GM12878 (cell line): ENCODE results near the gene DHRS9. TPM values are rescaled to one million over a fixed set of nuclear protein-coding genes. Genes with fewer than 3 reads are reported as not detected.

Source experiments
- ATAC-seq: fragments of 200-7000 bp; cut with Tn5 transposase; 3 replicates; pipeline ENCODE4 v1.9.1; 2020; ENCODE audit warnings: mild to moderate bottlenecking, moderate library complexity
- BruUV-seq: library from RNA; stranded (reverse); fragments of 400-500 nt; replicated peaks from 2 replicates; lab custom pipeline; 2021; lab: Mats Ljungman, UMichigan
- CTCF ChIA-PET: fragments of 300-600 bp; sonication (Branson Sonifier 250); formaldehyde crosslinking; extraction: SDS; loops from one replicate; lab custom pipeline; 2021; ENCODE audit warnings: inconsistent platforms; lab: Yijun Ruan, JAX
- POLR2A ChIA-PET: fragments of 350-600 bp; formaldehyde crosslinking; extraction: SDS; loops from one replicate; lab custom pipeline; 2021; ENCODE audit warnings: inconsistent platforms; lab: Charles Lee
- RAD21 ChIA-PET: fragments of 300-600 bp; sonication (Branson Sonifier 250); formaldehyde crosslinking; loops from one replicate; lab custom pipeline; 2023; ENCODE audit warnings: antibody characterized with exemption; ENCODE audit not compliant: unreplicated experiment; lab: Charles Lee
- SMC1A ChIA-PET: fragments of 300-600 bp; sonication (Branson Sonifier 250); formaldehyde crosslinking; loops from one replicate; lab custom pipeline; 2023; ENCODE audit not compliant: unreplicated experiment, uncharacterized antibody; lab: Charles Lee
- DNase-seq: peaks from one replicate; pipeline ENCODE4 v3.0.0-alpha.2; 2011; ENCODE audit warnings: low read depth, low spot score
- FAIRE-seq: peaks from 3 replicates; lab custom pipeline; 2011; peaks lifted over from hg19 to GRCh38; lab: Jason Lieb, UNC
- H2AFZ ChIP-seq: 2 replicates; pipeline ENCODE4 v1.6.0; 2011; ENCODE audit warnings: low read depth, low read length, control low read depth; ENCODE audit not compliant: control insufficient read depth
- H3K27ac ChIP-seq: 2 replicates; pipeline ENCODE4 v1.5.1; 2011; ENCODE audit warnings: control low read depth; ENCODE audit not compliant: control insufficient read depth, insufficient read depth
- H3K27me3 ChIP-seq, 2 experiments: replicated peaks in 1 of 2; 2 replicates each; pipeline versions ENCODE4 v1.6.0 to v1.6.1; 2011; ENCODE audit warnings: low read length in 1 of 2; ENCODE audit not compliant: control insufficient read depth in 2 of 2, insufficient read depth in 2 of 2
- H3K36me3 ChIP-seq, 2 experiments: 2 replicates each; pipeline ENCODE4 v1.5.1; 2011; ENCODE audit warnings: low read length in 1 of 2; ENCODE audit not compliant: control insufficient read depth in 2 of 2, insufficient read depth in 2 of 2
- H3K4me1 ChIP-seq: 2 replicates; pipeline ENCODE4 v1.6.1; 2011; ENCODE audit warnings: mild to moderate bottlenecking, low read length, moderate library complexity, mixed read lengths; ENCODE audit not compliant: control insufficient read depth, insufficient read depth
- H3K4me2 ChIP-seq: 2 replicates; pipeline ENCODE4 v1.6.0; 2011; ENCODE audit warnings: control low read depth; ENCODE audit not compliant: control insufficient read depth, insufficient read depth
- H3K4me3 ChIP-seq: fragments of 200-600 bp; sonication (generic); 2 replicates; pipeline ENCODE4 v1.5.1; 2016
- H3K79me2 ChIP-seq: 2 replicates; pipeline ENCODE4 v1.6.0; 2011; ENCODE audit warnings: low read length; ENCODE audit not compliant: control insufficient read depth, insufficient read depth
- H3K9ac ChIP-seq: 2 replicates; pipeline ENCODE4 v1.8.0; 2011; ENCODE audit warnings: low read length, control low read depth, mixed read lengths; ENCODE audit not compliant: control insufficient read depth, insufficient read depth
- H3K9me3 ChIP-seq: replicated peaks from 3 replicates; pipeline ENCODE4 v1.5.1; 2011; ENCODE audit warnings: mild to moderate bottlenecking, low read length; ENCODE audit not compliant: control insufficient read depth, insufficient read depth
- H4K20me1 ChIP-seq: 2 replicates; pipeline ENCODE4 v1.6.0; 2011; ENCODE audit not compliant: control insufficient read depth, insufficient read depth
- FOXK2 ChIP-seq: fragments of 450-650 bp; IDR thresholded peaks from 2 replicates; pipeline ENCODE4 v1.6.1; 2017; ENCODE audit warnings: mild to moderate bottlenecking, moderate library complexity
- GABPA ChIP-seq: IDR thresholded peaks from 2 replicates; pipeline ENCODE4 v1.6.1; 2014; ENCODE audit warnings: antibody characterized with exemption, low read depth, mild to moderate bottlenecking, inconsistent platforms
- HDAC6 ChIP-seq: fragments of 200-600 bp; sonication (generic); IDR thresholded peaks from one replicate; pipeline ENCODE4 v1.8.0; 2017; ENCODE audit warnings: antibody characterized with exemption; ENCODE audit not compliant: unreplicated experiment
- JUNB ChIP-seq: IDR thresholded peaks from 2 replicates; pipeline ENCODE4 v1.6.1; 2016; ENCODE audit warnings: antibody characterized with exemption, mild to moderate bottlenecking
- POLR2AphosphoS2 ChIP-seq: IDR thresholded peaks from 2 replicates; pipeline ENCODE4 v1.6.1; 2011; ENCODE audit warnings: low read depth, mild to moderate bottlenecking, low read length, improper control_type of control experiment, moderate library complexity
- SPI1 ChIP-seq: IDR thresholded peaks from 2 replicates; pipeline ENCODE4 v1.6.1; 2011; ENCODE audit warnings: low read depth, mild to moderate bottlenecking, low read length, moderate library complexity, borderline replicate concordance; ENCODE audit not compliant: insufficient read depth
- WGBS: methylation state at CpG from one replicate; pipeline ENCODE4 v1.1.6; 2016; ENCODE audit warnings: low lambda C conversion rate; ENCODE audit not compliant: insufficient replicate concordance, insufficient coverage; ENCODE audit errors: missing lambda C conversion rate; 5-methylcytosine and 5-hydroxymethylcytosine counted together
- in situ Hi-C: fragments of 300-500 bp; cut with MboI; formaldehyde crosslinking; loops from 9 replicates; pipeline ENCODE4 v1.14.3; 2018; ENCODE audit warnings: mixed read lengths
- intact Hi-C: fragments of 100-400 bp; cut with micrococcal nuclease; formaldehyde crosslinking; loops from one replicate; pipeline ENCODE4 v1.14.2; 2022; ENCODE audit not compliant: unreplicated experiment
- polyA plus RNA-seq, 11 experiments: library from polyadenylated mRNA; depleted of rRNA in 4 of 11; unstranded in 6 of 11; stranded (reverse) in 5 of 11; fragments of >200 nt; fragmentation: Nextera tagmentation in 4 of 11; fragmentation: Illumina TruSeq in 1 of 11; extraction: Ambion mirVana in 4 of 11; extraction: Trizol in 1 of 11; gene quantifications; 1 replicate in 1 of 11; 2 replicates in 10 of 11; pipeline versions ENCODE4 v1.2.1 to v1.2.3, GENCODE V29; 2011 to 2016; ENCODE audit warnings: inconsistent platforms in 2 of 11, missing spikeins in 2 of 11, low read depth in 1 of 11
- total RNA-seq, 4 experiments: library from RNA; depleted of rRNA in 3 of 4; stranded (reverse); fragments of >200 nt in 3 of 4; fragmentation: Illumina TruSeq in 1 of 4; extraction: Trizol in 1 of 4; gene quantifications; 2 replicates each; pipeline versions ENCODE4 v1.2.1 to v1.2.3, GENCODE V29; 2013 to 2021

DHRS9 gene
- total and polyA plus RNA-seq, 10 of the 15 experiments (the other 5 are each of a cell fraction or from before 2014, with no cell fraction given) = 0.09 to 0.34 (median 0.13) TPM; not detected in 5

DNA sequence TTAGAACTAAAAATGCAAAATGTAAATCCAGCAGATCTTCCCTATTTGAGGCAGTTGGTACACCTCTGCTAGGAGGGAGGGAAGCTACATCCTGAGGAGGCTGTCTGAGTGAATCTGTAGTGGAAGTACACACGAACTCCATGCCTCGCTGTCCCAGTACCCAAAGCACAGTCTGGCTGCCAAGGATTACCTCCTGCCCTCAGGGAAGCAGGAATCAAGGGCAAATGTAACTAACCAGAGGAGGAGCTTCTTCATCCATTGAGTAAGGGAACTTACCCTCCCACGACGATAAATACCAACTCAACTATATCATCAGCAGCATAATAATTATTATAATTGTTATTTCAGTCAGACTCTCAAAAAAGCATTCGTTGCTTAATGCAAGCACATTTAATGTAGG, 2.1 kb downstream of the DHRS9 start (continued):
- TF ChIP-seq FOXK2 (no peak), JUNB (no peak), GABPA (no peak)

GRCh38 chr2:169072163-169072925, 3.0 kb downstream of the DHRS9 start:
- Histone ChIP-seq H3K4me1 (no peaks in the 10 kb centered on the region; the same call in 1 of the 2 replicates), H3K4me2 (no peak overlapping the region), H3K27ac (no peak overlapping the region), H3K4me3 (no peak overlapping the region), H3K36me3 (no peaks in the 10 kb centered on the region), H3K9me3 (no peaks in the 10 kb centered on the region), H2AFZ (no peak overlapping the region), H3K9ac (no peak overlapping the region), H3K79me2 (no peaks in the 10 kb centered on the region), H4K20me1 (no peaks in the 10 kb centered on the region), H3K27me3 (no peaks in the 10 kb centered on the region; a peak in 1 of 4 replicates)
- POLR2A ChIA-PET = no interaction called here
- RAD21 ChIA-PET = no interaction called here
- DNase-seq (no peak), FAIRE-seq (peak; percentile 68), ATAC-seq (no peak)
- in situ Hi-C loops (no loop called here), intact Hi-C loops (no loop called here)
- 27% methylated on average over 4 of the region's 4 CpGs for WGBS
- CTCF ChIA-PET = no interaction called here
- SMC1A ChIA-PET = no interaction called here
- no peak for TF ChIP-seq POLR2AphosphoS2
- TF ChIP-seq SPI1 = peak; percentile 49
- no peak for TF ChIP-seq HDAC6
- no TSS peak for BruUV-seq
